HCT116 (cell line): ENCODE data around the gene UGGT2. TPM values are rescaled to one million over a fixed set of nuclear protein-coding genes. Genes with fewer than 3 reads are reported as not detected.

ENCODE experiments used
- ATAC-seq: fragments of 200-7000 bp; cut with Tn5 transposase; 2 replicates; pipeline ENCODE4 v1.9.1; 2020; ENCODE audit warnings: mild to moderate bottlenecking, moderate library complexity
- BruUV-seq: library from RNA; stranded (reverse); fragments of 400-500 nt; replicated peaks from 2 replicates; lab custom pipeline; 2021; lab: Mats Ljungman, UMichigan
- CTCF ChIA-PET: fragments of 300-600 bp; sonication (Branson Sonifier 250); formaldehyde crosslinking; loops from one replicate; lab custom pipeline; 2021; ENCODE audit warnings: antibody characterized with exemption; lab: Charles Lee
- POLR2A ChIA-PET: fragments of 300-600, 350-600 bp; sonication (Branson Sonifier 250); formaldehyde crosslinking; loops from one replicate; lab custom pipeline; 2021; ENCODE audit warnings: antibody characterized with exemption; lab: Charles Lee
- RAD21 ChIA-PET, 2 experiments: fragments of 300-600 bp; sonication (Branson Sonifier 250); formaldehyde crosslinking; loops; one replicate each; lab custom pipeline; 2023; ENCODE audit warnings: low total read pairs in 2 of 2; ENCODE audit not compliant: uncharacterized antibody in 2 of 2, unreplicated experiment in 2 of 2, low non-redundant PET in 1 of 2; lab: Charles Lee
- DNase-seq: peaks from one replicate; pipeline ENCODE4 v3.0.0-alpha.2; 2010; ENCODE audit warnings: low read depth, low spot score
- H2AFZ ChIP-seq: fragments of 200-600 bp; shearing (Covaris generic), sonication (generic); 2 replicates; pipeline ENCODE4 v1.6.1; 2017; ENCODE audit warnings: low read depth, mixed run types, mixed read lengths, antibody characterized with exemption, low read length; ENCODE audit not compliant: poor library complexity, severe bottlenecking
- H3K27ac ChIP-seq: 2 replicates; pipeline ENCODE4 v1.5.1; 2012; ENCODE audit warnings: low read depth, low read length
- H3K27me3 ChIP-seq: fragments of 200-600 bp; sonication (generic); 2 replicates; pipeline ENCODE4 v1.6.1; 2016; ENCODE audit warnings: mixed run types, low read length, mixed read lengths; ENCODE audit not compliant: insufficient read depth
- H3K36me3 ChIP-seq, 2 experiments: fragments of 200-500 bp in 1 of 2; fragments of 200-600 bp in 1 of 2; sonication (Bioruptor generic) in 1 of 2; sonication (generic) in 1 of 2; 2 replicates each; pipeline versions ENCODE4 v1.5.1 to v1.6.1; 2014 to 2016; ENCODE audit warnings: low read length in 2 of 2, inconsistent platforms in 1 of 2, mixed read lengths in 1 of 2, mixed run types in 1 of 2; ENCODE audit not compliant: insufficient read depth in 2 of 2, control insufficient read depth in 1 of 2
- H3K4me1 ChIP-seq, 2 experiments: fragments of 200-600 bp in 1 of 2; sonication (generic) in 1 of 2; 2 replicates each; pipeline versions ENCODE4 v1.5.1 to v1.6.1; 2012 to 2017; ENCODE audit warnings: low read length in 2 of 2, inconsistent platforms in 1 of 2, mild to moderate bottlenecking in 1 of 2, mixed read lengths in 1 of 2, mixed run types in 1 of 2, moderate library complexity in 1 of 2; ENCODE audit not compliant: insufficient read depth in 2 of 2, control insufficient read depth in 1 of 2
- H3K4me2 ChIP-seq: fragments of 200-600 bp; sonication (generic); 2 replicates; pipeline ENCODE4 v1.6.1; 2017; ENCODE audit warnings: mixed run types, low read length, mixed read lengths
- H3K4me3 ChIP-seq, 2 experiments: fragments of 200-600 bp in 1 of 2; sonication (generic) in 1 of 2; replicated peaks in 1 of 2; 2 replicates each; pipeline ENCODE4 v1.5.1; 2011 to 2016; ENCODE audit warnings: low read length in 2 of 2, control low read depth in 1 of 2, low read depth in 1 of 2, mild to moderate bottlenecking in 1 of 2, mixed read lengths in 1 of 2, mixed run types in 1 of 2
- H3K79me2 ChIP-seq: fragments of 200-600 bp; sonication (generic); 2 replicates; pipeline ENCODE4 v1.6.1; 2017; ENCODE audit warnings: mild to moderate bottlenecking, mixed run types, low read length, moderate library complexity, mixed read lengths; ENCODE audit not compliant: insufficient read depth
- H3K9ac ChIP-seq: fragments of 200-600 bp; sonication (generic); 2 replicates; pipeline ENCODE4 v1.6.1; 2016; ENCODE audit warnings: low read length, mixed read lengths
- H3K9me2 ChIP-seq: fragments of 200-600 bp; sonication (generic), shearing (Covaris generic); 2 replicates; pipeline ENCODE4 v1.6.1; 2017; ENCODE audit warnings: mixed run types, mild to moderate bottlenecking, moderate library complexity; ENCODE audit not compliant: insufficient read depth
- H3K9me3 ChIP-seq, 2 experiments: fragments of 200-500 bp in 1 of 2; fragments of 200-600 bp in 1 of 2; sonication (Bioruptor generic) in 1 of 2; sonication (generic) in 1 of 2; 2 replicates each; pipeline ENCODE4 v1.6.1; 2014 to 2017; ENCODE audit warnings: low read length in 2 of 2, mixed read lengths in 2 of 2, inconsistent platforms in 1 of 2, low read depth in 1 of 2, mild to moderate bottlenecking in 1 of 2, mixed run types in 1 of 2, moderate library complexity in 1 of 2; ENCODE audit not compliant: control insufficient read depth in 1 of 2, insufficient read depth in 1 of 2
- H4K20me1 ChIP-seq: fragments of 200-600 bp; sonication (generic), shearing (Covaris generic); 2 replicates; pipeline ENCODE4 v1.6.1; 2017; ENCODE audit warnings: mixed run types, mild to moderate bottlenecking, moderate library complexity; ENCODE audit not compliant: insufficient read depth
- ATF3 ChIP-seq: IDR thresholded peaks from 2 replicates; pipeline ENCODE4 v1.6.1; 2012
- CBX3 ChIP-seq: IDR thresholded peaks from 2 replicates; pipeline ENCODE4 v1.6.1; 2012; ENCODE audit warnings: low read depth
- EGR1 ChIP-seq: IDR thresholded peaks from 2 replicates; pipeline ENCODE4 v1.6.1; 2012; ENCODE audit warnings: low read depth
- ELF1 ChIP-seq: IDR thresholded peaks from 2 replicates; pipeline ENCODE4 v1.6.1; 2012; ENCODE audit warnings: low read depth, borderline replicate concordance
- FOSL1 ChIP-seq: IDR thresholded peaks from 2 replicates; pipeline ENCODE4 v1.6.1; 2012; ENCODE audit warnings: low read depth
- JUND ChIP-seq: IDR thresholded peaks from 2 replicates; pipeline ENCODE4 v1.6.1; 2012
- POLR2A ChIP-seq: IDR thresholded peaks from 2 replicates; pipeline ENCODE4 v1.7.0; 2011; ENCODE audit warnings: borderline replicate concordance; ENCODE audit not compliant: insufficient read depth, insufficient read length; ENCODE audit errors: extremely low read depth
- REST ChIP-seq: IDR thresholded peaks from 2 replicates; pipeline ENCODE4 v1.6.1; 2012; ENCODE audit warnings: low read depth
- SRF ChIP-seq: IDR thresholded peaks from 2 replicates; pipeline ENCODE4 v1.6.1; 2012; ENCODE audit warnings: low read depth
- YY1 ChIP-seq: IDR thresholded peaks from 2 replicates; pipeline ENCODE4 v1.6.1; 2011; ENCODE audit warnings: low read length, low read depth, moderate library complexity, mild to moderate bottlenecking; ENCODE audit not compliant: insufficient replicate concordance; ENCODE audit errors: extremely low read depth
- ZNF274 ChIP-seq: fragments of 200-500 bp; sonication (Bioruptor generic); IDR thresholded peaks from 2 replicates; pipeline ENCODE4 v1.6.1; 2014; ENCODE audit warnings: mild to moderate bottlenecking, low read depth, low read length, inconsistent platforms
- intact Hi-C: fragments of 100-400 bp; cut with micrococcal nuclease; formaldehyde crosslinking; loops from 2 replicates; pipeline ENCODE4 v1.10.0; 2022
- total RNA-seq: library from RNA; stranded (reverse); gene quantifications from one replicate; pipeline ENCODE4 v1.2.1, GENCODE V29; 2021; ENCODE audit not compliant: unreplicated experiment

The UGGT2 gene
- total RNA-seq, 1 experiment from 2014 or later = 27.1 TPM

- Histone ChIP-seq H3K36me3 (peaks cover 0 to 3% of the 10 kb centered on the region in 2 experiments; a peak in 1 of 4 replicates), H3K4me1 (peaks cover 10% of the 10 kb centered on the region in 2 experiments), H3K9me2 (no peaks in the 10 kb centered on the region), H3K79me2 (no peaks in the 10 kb centered on the region), H3K4me3 (no peak overlapping the region), H2AFZ (no peak overlapping the region), H3K4me2 (no peak overlapping the region), H4K20me1 (no peaks in the 10 kb centered on the region), H3K27me3 (no peaks in the 10 kb centered on the region), H3K9me3 (no peaks in the 10 kb centered on the region), H3K9ac (no peak overlapping the region), H3K27ac (no peak overlapping the region)
- BruUV-seq = no TSS peak
- RAD21 ChIA-PET = no interaction called here
- no peak for ATAC-seq
- POLR2A ChIA-PET = no interaction called here
- TF ChIP-seq YY1 (no peak), ELF1 (no peak), JUND (no peak), ZNF274 (no peak), POLR2A (no peak), CBX3 (no peak)
- CTCF ChIA-PET = no interaction called here
- intact Hi-C loops = no loop called here
- no peak for DNase-seq
These were observed 131.7 kb downstream of the UGGT2 start for GRCh38 chr13:95921485-95921884.

- intact Hi-C loops = no loop called here
- ChIA-PET RAD21 (no interaction called here), CTCF (no interaction called here), POLR2A (no interaction called here)
- Histone ChIP-seq H3K9me2 (no peaks in the 10 kb centered on the region), H3K4me1 (peaks cover 10% of the 10 kb centered on the region in 2 experiments), H2AFZ (no peak overlapping the region), H3K27me3 (no peaks in the 10 kb centered on the region), H3K9ac (no peak overlapping the region), H3K4me3 (no peak overlapping the region), H4K20me1 (no peaks in the 10 kb centered on the region), H3K4me2 (no peak overlapping the region), H3K36me3 (peaks cover 0 to 3% of the 10 kb centered on the region in 2 experiments; a peak in 1 of 4 replicates), H3K27ac (no peak overlapping the region), H3K9me3 (no peaks in the 10 kb centered on the region), H3K79me2 (no peaks in the 10 kb centered on the region)
- no peak for TF ChIP-seq FOSL1
- no peak for TF ChIP-seq JUND
- TF ChIP-seq YY1 = no peak
- no peak for TF ChIP-seq ATF3
- TF ChIP-seq ZNF274 = no peak
- TF ChIP-seq EGR1 = no peak
- no peak for TF ChIP-seq SRF
- TF ChIP-seq REST = no peak
- ATAC-seq = no peak
- no TSS peak for BruUV-seq
- no peak for DNase-seq
These were observed 132.7 kb downstream of the UGGT2 start for GRCh38 chr13:95920485-95920884.
